Measurements from ENCODE around the gene IQSEC1. TPM values are rescaled to one million over a fixed set of nuclear protein-coding genes. Genes with fewer than 3 reads are reported as not detected.
A peak's percentile ranks its signal among the peaks of the same experiment; 100 is the strongest.

IQSEC1 gene
- total and polyA plus RNA-seq, 2 donors (not counting 1 experiment from before 2014, with no cell fraction given), result 96.7 to 222 TPM

DNA sequence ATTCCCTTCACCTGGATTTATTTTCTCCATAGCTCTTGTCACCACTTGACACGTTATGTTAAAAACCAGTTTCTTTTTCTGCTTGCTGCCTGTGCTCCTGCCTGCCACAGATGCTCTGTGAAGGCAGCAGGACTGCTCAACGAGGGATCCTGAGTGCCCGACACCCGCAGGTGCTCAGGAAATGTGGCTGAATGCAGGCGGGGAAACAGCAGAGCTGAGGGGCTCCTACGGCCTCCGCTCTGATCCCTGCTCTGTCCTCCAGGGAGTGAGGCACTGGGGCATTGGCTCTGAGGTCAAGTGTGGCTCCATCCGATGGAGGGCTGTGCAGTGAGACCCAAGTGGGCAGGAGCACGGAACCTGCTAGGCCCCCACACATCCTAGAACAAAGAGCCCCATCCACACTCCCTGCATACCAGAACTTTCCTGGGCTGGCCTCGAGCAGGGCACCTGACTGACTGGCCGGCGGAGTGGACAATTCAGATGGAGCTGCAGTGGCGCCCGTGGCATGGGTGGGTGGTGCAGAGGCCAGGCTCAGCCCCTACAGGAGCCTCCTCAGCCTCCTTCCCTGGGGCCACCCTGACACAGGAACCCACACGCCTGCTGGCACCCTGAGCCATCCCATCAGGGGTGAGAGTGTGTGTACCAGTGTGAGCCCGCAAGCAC, 27.9 kb downstream of the IQSEC1 start:
- intact Hi-C loops (cut with micrococcal nuclease), result no loop called here
- TF ChIP-seq, protein P1, sequence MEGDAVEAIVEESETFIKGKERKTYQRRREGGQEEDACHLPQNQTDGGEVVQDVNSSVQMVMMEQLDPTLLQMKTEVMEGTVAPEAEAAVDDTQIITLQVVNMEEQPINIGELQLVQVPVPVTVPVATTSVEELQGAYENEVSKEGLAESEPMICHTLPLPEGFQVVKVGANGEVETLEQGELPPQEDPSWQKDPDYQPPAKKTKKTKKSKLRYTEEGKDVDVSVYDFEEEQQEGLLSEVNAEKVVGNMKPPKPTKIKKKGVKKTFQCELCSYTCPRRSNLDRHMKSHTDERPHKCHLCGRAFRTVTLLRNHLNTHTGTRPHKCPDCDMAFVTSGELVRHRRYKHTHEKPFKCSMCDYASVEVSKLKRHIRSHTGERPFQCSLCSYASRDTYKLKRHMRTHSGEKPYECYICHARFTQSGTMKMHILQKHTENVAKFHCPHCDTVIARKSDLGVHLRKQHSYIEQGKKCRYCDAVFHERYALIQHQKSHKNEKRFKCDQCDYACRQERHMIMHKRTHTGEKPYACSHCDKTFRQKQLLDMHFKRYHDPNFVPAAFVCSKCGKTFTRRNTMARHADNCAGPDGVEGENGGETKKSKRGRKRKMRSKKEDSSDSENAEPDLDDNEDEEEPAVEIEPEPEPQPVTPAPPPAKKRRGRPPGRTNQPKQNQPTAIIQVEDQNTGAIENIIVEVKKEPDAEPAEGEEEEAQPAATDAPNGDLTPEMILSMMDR (IDR thresholded peaks at IDR 0.05), result no peak
- POLR2A ChIA-PET, result interaction anchor here (1.2 to 3.2 kb wide), 3 partner anchors 22 to 65 kb away, joined by 3 to 17 read pairs (median 5); no protein-coding TSS in a partner anchor

DNA sequence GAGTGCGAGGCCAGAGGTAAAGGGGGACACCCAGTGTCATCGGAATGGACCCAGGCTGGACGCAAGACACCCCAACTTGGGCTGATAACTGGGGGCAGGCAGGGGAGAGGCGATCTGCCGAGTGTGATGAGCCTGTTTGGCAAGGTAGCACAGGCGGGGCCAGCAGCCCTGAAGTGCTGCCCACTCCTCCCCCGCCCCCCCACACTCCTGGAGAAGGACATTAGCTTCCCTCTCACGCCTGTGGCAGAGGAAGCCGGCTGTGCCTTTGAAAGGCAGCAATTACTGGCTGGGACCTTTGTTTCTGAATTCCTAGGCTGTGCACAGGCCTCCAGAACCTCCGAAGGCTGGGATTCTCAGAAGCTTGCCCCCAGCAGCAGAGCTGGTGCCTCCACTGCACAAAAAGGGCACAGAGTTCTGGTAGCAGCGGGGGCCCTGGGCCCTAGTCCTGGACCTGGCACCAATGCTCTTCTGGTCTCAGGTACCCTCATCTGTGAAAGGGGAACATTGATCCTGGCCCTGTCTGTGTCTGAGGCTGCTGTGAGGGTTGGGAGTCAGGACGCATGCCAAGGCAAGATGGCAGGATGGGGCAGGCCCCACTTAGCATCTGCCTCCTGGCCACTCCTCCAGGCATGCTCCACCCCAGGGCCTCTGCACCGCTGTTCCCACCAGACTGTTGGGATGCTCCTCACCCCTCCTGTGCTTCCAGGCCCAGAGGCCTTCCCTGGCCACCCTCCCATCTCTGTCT, 28.6 kb downstream of the IQSEC1 start:
- Histone ChIP-seq H3K9me3 (ENCODE audit: control extremely low read depth in 1 of 3, control insufficient read depth in 2 of 3, insufficient read depth in 1 of 3, low read length in 2 of 3) (no peaks in the 10 kb centered on the region), H3K27ac (ENCODE audit: low read length in 2 of 2) (peak overlapping the region; percentile 89), H2AFZ (ENCODE audit: insufficient read depth, low read depth, low read length, poor library complexity, severe bottlenecking) (peak overlapping the region; percentile 14), H3K36me3 (replicated peaks in 1 of 2; ENCODE audit: control extremely low read depth in 1 of 2, control insufficient read depth in 1 of 2, extremely low read depth in 1 of 2, insufficient read depth in 2 of 2, low read length in 1 of 2) (peaks cover 0 to 4% of the 10 kb centered on the region in 2 experiments), H3K4me1 (ENCODE audit: control insufficient read depth in 2 of 2, insufficient read depth in 2 of 2, low read length in 2 of 2) (peaks cover 68 to 71% of the 10 kb centered on the region in 2 donors), H3K27me3 (replicated peaks in 1 of 4; ENCODE audit: control extremely low read depth in 1 of 4, control insufficient read depth in 3 of 4, insufficient read depth in 4 of 4, low read length in 3 of 4) (no peaks in the 10 kb centered on the region), H3K4me2 (replicated peaks; ENCODE audit: low read depth, low read length, poor library complexity, severe bottlenecking) (peak overlapping the region; percentile 64), H3K9ac (ENCODE audit: low read length) (no peak overlapping the region), H4K20me1 (ENCODE audit: control insufficient read depth, insufficient read depth, low read length, poor library complexity, severe bottlenecking) (no peaks in the 10 kb centered on the region), H3K79me2 (ENCODE audit: control insufficient read depth, insufficient read depth, low read length) (peaks cover 72% of the 10 kb centered on the region), H3K4me3 (ENCODE audit: control extremely low read depth in 1 of 5, extremely low read depth in 1 of 5, insufficient read depth in 1 of 5, low read depth in 2 of 5, low read length in 4 of 5) (no peak overlapping the region)
- H3K27me3 Mint-ChIP-seq, result no peaks in the 10 kb centered on the region
- no peaks in the 10 kb centered on the region for H3K9me3 Mint-ChIP-seq (ENCODE audit: insufficient read depth)
- peak overlapping the region; percentile 90 for H3K4me3 Mint-ChIP-seq
- H3K4me1 Mint-ChIP-seq, result peaks cover 71% of the 10 kb centered on the region
- ChIA-PET POLR2A (no interaction called here), CTCF (interaction anchor here (1.6 to 6.3 kb wide), 4 partner anchors 24 to 51 kb away, joined by 6 to 32 read pairs (median 26); no protein-coding TSS in a partner anchor)
- no peak for TF ChIP-seq EZH2 (IDR thresholded peaks at IDR 0.05; ENCODE audit: borderline replicate concordance, insufficient read depth, low read depth, low read length, poor library complexity, severe bottlenecking)
- TF ChIP-seq, protein P1 (IDR thresholded peaks at IDR 0.05), result no peak
- DNase-seq (no peak), ATAC-seq (ENCODE audit: low read depth) (no peak)
- peak overlapping the region; percentile 87 for H3K27ac Mint-ChIP-seq
- WGBS (ENCODE audit: insufficient coverage), result 93% methylated on average over 10 of the region's 13 CpGs
- intact Hi-C loops (cut with micrococcal nuclease), result no loop called here

More for the DNA sequence above, 27.9 kb downstream of the IQSEC1 start:
- Histone ChIP-seq H3K4me2 (replicated peaks; ENCODE audit: low read depth, low read length, poor library complexity, severe bottlenecking) (peak overlapping the region; percentile 64), H2AFZ (ENCODE audit: insufficient read depth, low read depth, low read length, poor library complexity, severe bottlenecking) (peak overlapping the region; percentile 50), H3K9me3 (ENCODE audit: control extremely low read depth in 1 of 3, control insufficient read depth in 2 of 3, insufficient read depth in 1 of 3, low read length in 2 of 3) (no peaks in the 10 kb centered on the region), H3K36me3 (replicated peaks in 1 of 2; ENCODE audit: control extremely low read depth in 1 of 2, control insufficient read depth in 1 of 2, extremely low read depth in 1 of 2, insufficient read depth in 2 of 2, low read length in 1 of 2) (peaks cover 0 to 4% of the 10 kb centered on the region in 2 experiments), H3K4me1 (ENCODE audit: control insufficient read depth in 2 of 2, insufficient read depth in 2 of 2, low read length in 2 of 2) (peaks cover 68 to 71% of the 10 kb centered on the region in 2 donors), H3K79me2 (ENCODE audit: control insufficient read depth, insufficient read depth, low read length) (peaks cover 72% of the 10 kb centered on the region), H3K27ac (ENCODE audit: low read length in 2 of 2) (peak overlapping the region; percentile 89), H3K9ac (ENCODE audit: low read length) (no peak overlapping the region), H4K20me1 (ENCODE audit: control insufficient read depth, insufficient read depth, low read length, poor library complexity, severe bottlenecking) (no peaks in the 10 kb centered on the region), H3K27me3 (replicated peaks in 1 of 4; ENCODE audit: control extremely low read depth in 1 of 4, control insufficient read depth in 3 of 4, insufficient read depth in 4 of 4, low read length in 3 of 4) (no peaks in the 10 kb centered on the region), H3K4me3 (ENCODE audit: control extremely low read depth in 1 of 5, extremely low read depth in 1 of 5, insufficient read depth in 1 of 5, low read depth in 2 of 5, low read length in 4 of 5) (no peak overlapping the region)
- H3K27me3 Mint-ChIP-seq, result no peaks in the 10 kb centered on the region
- CTCF ChIA-PET, result interaction anchor here (1.3 to 6.3 kb wide), 8 partner anchors 18 to 90 kb away, joined by 3 to 32 read pairs (median 11); no protein-coding TSS in a partner anchor
- DNase-seq (peak; percentile 34), ATAC-seq (ENCODE audit: low read depth) (no peak)
- no peaks in the 10 kb centered on the region for H3K9me3 Mint-ChIP-seq (ENCODE audit: insufficient read depth)
- 21% methylated on average over 10 of the region's 16 CpGs for WGBS (ENCODE audit: insufficient coverage)
- H3K4me3 Mint-ChIP-seq, result peak overlapping the region; percentile 90
- H3K4me1 Mint-ChIP-seq, result peaks cover 71% of the 10 kb centered on the region
- peak overlapping the region; percentile 87 for H3K27ac Mint-ChIP-seq
